ENCODE results near the gene IFITM1.

- TF ChIP-seq CTCF (IDR thresholded peaks at IDR 0.05; ENCODE audit: low read depth, low read length, missing input control) (no peak), JUND (IDR thresholded peaks at IDR 0.05) (no peak), SP1 (IDR thresholded peaks at IDR 0.05) (no peak), MAX (IDR thresholded peaks at IDR 0.05) (no peak), FOXA1 (IDR thresholded peaks at IDR 0.05) (no peak), RXRA (IDR thresholded peaks at IDR 0.05) (no peak), RAD21 (IDR thresholded peaks at IDR 0.05) (no peak), ATF3 (IDR thresholded peaks at IDR 0.05) (no peak)
Measured at GRCh38 chr11:297051-297585, 16.7 kb upstream of the IFITM1 start.
